H9 (cell line): ENCODE measurements around the gene C1orf21. TPM values are rescaled to one million over a fixed set of nuclear protein-coding genes. Genes with fewer than 3 reads are reported as not detected.
A peak's percentile ranks its signal among the peaks of the same experiment; 100 is the strongest.

Experiments
- DNase-seq: peaks from one replicate; pipeline ENCODE4 v3.0.0-alpha.2; 2017
- H2AFZ ChIP-seq: one replicate; pipeline ENCODE4 v1.6.1; 2013; ENCODE audit warnings: mild to moderate bottlenecking, low read length, control low read depth, moderate library complexity
- H2AK5ac ChIP-seq: 2 replicates; pipeline ENCODE4 v1.6.1; 2013; ENCODE audit warnings: low read length, control low read depth, mixed read lengths; ENCODE audit not compliant: insufficient read length
- H2BK120ac ChIP-seq: one replicate; pipeline ENCODE4 v1.6.1; 2013; ENCODE audit warnings: low read depth, mild to moderate bottlenecking, low read length, control low read depth, inconsistent platforms; ENCODE audit not compliant: poor library complexity, severe bottlenecking
- H2BK12ac ChIP-seq: 2 replicates; pipeline ENCODE4 v1.6.1; 2013; ENCODE audit warnings: low read length, control low read depth, mixed read lengths, low read depth; ENCODE audit not compliant: insufficient read length
- H2BK15ac ChIP-seq: 2 replicates; pipeline ENCODE4 v1.6.1; 2013; ENCODE audit warnings: low read depth, low read length, control low read depth
- H2BK20ac ChIP-seq: one replicate; pipeline ENCODE4 v1.6.1; 2013; ENCODE audit warnings: low read depth, mild to moderate bottlenecking, low read length, control low read depth, inconsistent platforms; ENCODE audit not compliant: poor library complexity, severe bottlenecking
- H2BK5ac ChIP-seq: 2 replicates; pipeline ENCODE4 v1.6.1; 2013; ENCODE audit warnings: low read length, control low read depth, mixed read lengths; ENCODE audit not compliant: insufficient read length
- H3K14ac ChIP-seq: 2 replicates; pipeline ENCODE4 v1.6.1; 2013; ENCODE audit warnings: low read length, control low read depth; ENCODE audit not compliant: insufficient read depth
- H3K18ac ChIP-seq: 2 replicates; pipeline ENCODE4 v1.6.1; 2013; ENCODE audit warnings: low read depth, mild to moderate bottlenecking, mixed read lengths, low read length, control low read depth; ENCODE audit not compliant: insufficient read length
- H3K23ac ChIP-seq: 2 replicates; pipeline ENCODE4 v1.6.1; 2013; ENCODE audit warnings: low read length, control low read depth, mixed read lengths, low read depth; ENCODE audit not compliant: insufficient read length
- H3K23me2 ChIP-seq: 2 replicates; pipeline ENCODE4 v1.6.1; 2013; ENCODE audit warnings: low read depth, mild to moderate bottlenecking, mixed read lengths, low read length, control low read depth; ENCODE audit not compliant: insufficient read length, poor library complexity, severe bottlenecking
- H3K27ac ChIP-seq: 2 replicates; pipeline ENCODE4 v1.5.1; 2013; ENCODE audit warnings: low read length, control low read depth, mixed read lengths, low read depth; ENCODE audit not compliant: insufficient read length
- H3K27me3 ChIP-seq: 2 replicates; pipeline ENCODE4 v1.6.1; 2013; ENCODE audit warnings: low read length, control low read depth, inconsistent platforms; ENCODE audit not compliant: insufficient read depth
- H3K4ac ChIP-seq: 2 replicates; pipeline ENCODE4 v1.6.1; 2013; ENCODE audit warnings: low read depth, mild to moderate bottlenecking, control low read depth, inconsistent platforms, low read length, moderate library complexity
- H3K4me1 ChIP-seq: 2 replicates; pipeline ENCODE4 v1.6.1; 2013; ENCODE audit warnings: low read length, control low read depth, inconsistent platforms; ENCODE audit not compliant: insufficient read depth
- H3K4me2 ChIP-seq: 2 replicates; pipeline ENCODE4 v1.6.1; 2013; ENCODE audit warnings: low read length, control low read depth, mixed read lengths; ENCODE audit not compliant: insufficient read length, insufficient read depth
- H3K56ac ChIP-seq: 2 replicates; pipeline ENCODE4 v1.6.1; 2013; ENCODE audit warnings: low read depth, mild to moderate bottlenecking, mixed read lengths, low read length, control low read depth; ENCODE audit not compliant: insufficient read length
- H3K79me1 ChIP-seq: 2 replicates; pipeline ENCODE4 v1.6.1; 2013; ENCODE audit warnings: low read depth, mild to moderate bottlenecking, moderate library complexity, low read length, control low read depth, inconsistent platforms; ENCODE audit not compliant: insufficient read depth, poor library complexity, severe bottlenecking
- H3K79me2 ChIP-seq: 2 replicates; pipeline ENCODE4 v1.6.1; 2013; ENCODE audit warnings: low read length, control low read depth, inconsistent platforms; ENCODE audit not compliant: insufficient read depth
- H3K9ac ChIP-seq: 2 replicates; pipeline ENCODE4 v1.6.1; 2013; ENCODE audit warnings: low read length, control low read depth, mixed read lengths; ENCODE audit not compliant: insufficient read length; ENCODE audit errors: extremely low read depth
- H3K9me3 ChIP-seq: one replicate; pipeline ENCODE4 v1.6.1; 2013; ENCODE audit warnings: low read depth, low read length, inconsistent platforms; ENCODE audit not compliant: control insufficient read depth
- H3T11ph ChIP-seq: one replicate; pipeline ENCODE4 v1.6.1; 2013; ENCODE audit warnings: mild to moderate bottlenecking, low read length, control low read depth, inconsistent platforms
- H4K20me1 ChIP-seq: one replicate; pipeline ENCODE4 v1.6.1; 2013; ENCODE audit not compliant: control insufficient read depth, insufficient read length, insufficient read depth
- H4K5ac ChIP-seq: 2 replicates; pipeline ENCODE4 v1.6.1; 2013; ENCODE audit warnings: low read depth, mild to moderate bottlenecking, mixed read lengths, low read length, control low read depth; ENCODE audit not compliant: insufficient read length
- H4K8ac ChIP-seq: replicated peaks from 2 replicates; pipeline ENCODE4 v1.6.1; 2013; ENCODE audit warnings: low read length, control low read depth, mixed read lengths, low read depth; ENCODE audit not compliant: insufficient read length
- H4K91ac ChIP-seq: 2 replicates; pipeline ENCODE4 v1.6.1; 2013; ENCODE audit warnings: low read depth, mild to moderate bottlenecking, moderate library complexity, mixed read lengths, low read length, control low read depth; ENCODE audit not compliant: insufficient read length
- H3K27ac Mint-ChIP-seq, 3 experiments: 2 replicates in 2 of 3; 3 replicates in 1 of 3; pipeline ENCODE4 v1.8.0; 2020 to 2021; ENCODE audit warnings: mixed read lengths in 3 of 3, mild to moderate bottlenecking in 1 of 3, moderate library complexity in 1 of 3
- H3K27me3 Mint-ChIP-seq: 2 replicates; pipeline ENCODE4 v1.8.0; 2021; ENCODE audit warnings: low read depth, mild to moderate bottlenecking, moderate library complexity, mixed read lengths
- H3K36me3 Mint-ChIP-seq, 3 experiments: 2 replicates in 2 of 3; 3 replicates in 1 of 3; pipeline ENCODE4 v1.8.0; 2020 to 2021; ENCODE audit warnings: low read depth in 3 of 3, mixed read lengths in 3 of 3; ENCODE audit not compliant: insufficient read depth in 1 of 3
- H3K4me1 Mint-ChIP-seq, 2 experiments: 2 replicates each; pipeline ENCODE4 v1.8.0; 2020; ENCODE audit warnings: mixed read lengths in 2 of 2
- H3K4me3 Mint-ChIP-seq, 2 experiments: 2 replicates in 1 of 2; 3 replicates in 1 of 2; pipeline ENCODE4 v1.8.0; 2020 to 2021; ENCODE audit warnings: mild to moderate bottlenecking in 2 of 2, mixed read lengths in 2 of 2, moderate library complexity in 1 of 2
- H3K9me3 Mint-ChIP-seq, 2 experiments: 2 replicates in 1 of 2; 3 replicates in 1 of 2; pipeline ENCODE4 v1.8.0; 2020; ENCODE audit warnings: mild to moderate bottlenecking in 2 of 2, mixed read lengths in 2 of 2, moderate library complexity in 1 of 2
- WGBS: extraction: QIAGEN DNeasy Blood & Tissue Kit; methylation state at CpG from one replicate; pipeline ENCODE4 v1.1.7; 2013; ENCODE audit warnings: missing lambda C conversion rate, low lambda C conversion rate, mixed read lengths; ENCODE audit not compliant: insufficient read length; ENCODE audit errors: extremely low coverage; 5-methylcytosine and 5-hydroxymethylcytosine counted together
- total RNA-seq: library from RNA; stranded (reverse); gene quantifications from 2 replicates; pipeline ENCODE4 v1.2.1, GENCODE V29; 2021
- TF ChIP-seq, protein P1 (sequence below): fragments of 200-600 bp; sonication (generic); conservative IDR thresholded peaks from 3 replicates; pipeline ENCODE4 v1.8.0; 2021; ENCODE audit warnings: antibody characterized with exemption, mild to moderate bottlenecking

The C1orf21 gene
- total RNA-seq, 1 experiment from 2014 or later: 36.0 TPM

DNA sequence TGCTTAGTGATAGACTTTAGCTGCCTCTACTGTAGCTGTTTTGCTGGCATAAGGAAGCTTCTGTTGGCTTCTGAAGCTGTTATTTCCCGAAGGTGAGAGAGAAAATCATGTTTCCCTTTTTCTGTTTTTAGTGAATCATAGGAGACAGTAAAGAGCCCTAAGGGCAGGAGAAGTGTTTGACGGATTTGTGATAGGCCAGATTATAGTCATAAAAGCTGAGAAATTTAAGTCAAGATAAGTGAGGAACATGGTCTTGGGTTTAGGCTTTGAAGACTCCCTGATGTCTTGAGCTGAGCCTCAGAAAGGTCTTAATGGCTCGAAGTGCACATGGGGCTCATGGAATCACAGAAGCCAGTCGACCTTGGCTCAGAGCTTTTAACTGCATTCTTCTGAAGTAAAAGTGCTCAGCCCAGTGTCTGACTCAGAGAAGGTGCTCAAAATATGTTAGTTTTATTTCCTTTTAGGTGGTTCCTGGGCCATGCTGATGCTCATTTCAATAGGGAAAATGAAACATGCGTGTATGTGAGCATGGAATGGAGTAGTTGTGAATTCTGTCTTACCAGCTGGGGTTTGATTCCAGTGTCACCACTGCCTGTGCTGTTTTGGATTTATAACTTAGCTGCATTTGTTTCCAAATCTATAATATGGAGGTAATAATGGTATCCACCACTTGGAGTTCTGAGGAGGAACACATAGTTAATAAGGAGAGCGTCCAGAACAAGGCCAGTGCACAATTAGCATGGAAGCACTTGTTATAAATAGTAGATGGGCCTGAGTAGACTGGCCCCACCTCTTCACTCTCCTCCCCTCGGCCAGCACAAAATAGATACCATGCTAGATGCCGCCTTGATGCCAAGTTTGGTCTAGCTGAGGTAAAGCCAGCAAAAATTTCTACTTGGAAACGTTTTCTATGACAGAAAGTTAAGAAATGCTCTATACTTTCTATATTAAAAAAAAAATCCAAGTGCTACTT, 99.2 kb downstream of the C1orf21 start:
- no peak overlapping the region for H2BK5ac ChIP-seq
- no peaks in the 10 kb centered on the region for H3K79me2 ChIP-seq
- H2BK20ac ChIP-seq: no peak overlapping the region
- H3K27ac ChIP-seq: no peak overlapping the region
- no peaks in the 10 kb centered on the region for H3K27me3 Mint-ChIP-seq
- H3K79me1 ChIP-seq: no peaks in the 10 kb centered on the region
- no peak overlapping the region for H3K56ac ChIP-seq
- no peak overlapping the region for H4K8ac ChIP-seq
- H3K36me3 Mint-ChIP-seq: peaks cover 3 to 21% (median 4%) of the 10 kb centered on the region in 3 experiments; a peak in 5 of 7 replicates
- H3K4me3 Mint-ChIP-seq: no peak overlapping the region
- H3K4me1 Mint-ChIP-seq: peaks cover 59 to 80% of the 10 kb centered on the region in 2 experiments
- no peaks in the 10 kb centered on the region for H3K9me3 Mint-ChIP-seq
- no peaks in the 10 kb centered on the region for H3K9me3 ChIP-seq
- no peak overlapping the region for H3T11ph ChIP-seq
- H3K27ac Mint-ChIP-seq: peak overlapping the region; percentile 57 to 93 (median 79); a peak in 5 of 7 replicates
- H2BK12ac ChIP-seq: no peak overlapping the region
- H2BK120ac ChIP-seq: no peak overlapping the region
- H3K18ac ChIP-seq: no peak overlapping the region
- no peak overlapping the region for H3K4ac ChIP-seq
- no peak overlapping the region for H3K4me2 ChIP-seq
- TF ChIP-seq, protein P1, sequence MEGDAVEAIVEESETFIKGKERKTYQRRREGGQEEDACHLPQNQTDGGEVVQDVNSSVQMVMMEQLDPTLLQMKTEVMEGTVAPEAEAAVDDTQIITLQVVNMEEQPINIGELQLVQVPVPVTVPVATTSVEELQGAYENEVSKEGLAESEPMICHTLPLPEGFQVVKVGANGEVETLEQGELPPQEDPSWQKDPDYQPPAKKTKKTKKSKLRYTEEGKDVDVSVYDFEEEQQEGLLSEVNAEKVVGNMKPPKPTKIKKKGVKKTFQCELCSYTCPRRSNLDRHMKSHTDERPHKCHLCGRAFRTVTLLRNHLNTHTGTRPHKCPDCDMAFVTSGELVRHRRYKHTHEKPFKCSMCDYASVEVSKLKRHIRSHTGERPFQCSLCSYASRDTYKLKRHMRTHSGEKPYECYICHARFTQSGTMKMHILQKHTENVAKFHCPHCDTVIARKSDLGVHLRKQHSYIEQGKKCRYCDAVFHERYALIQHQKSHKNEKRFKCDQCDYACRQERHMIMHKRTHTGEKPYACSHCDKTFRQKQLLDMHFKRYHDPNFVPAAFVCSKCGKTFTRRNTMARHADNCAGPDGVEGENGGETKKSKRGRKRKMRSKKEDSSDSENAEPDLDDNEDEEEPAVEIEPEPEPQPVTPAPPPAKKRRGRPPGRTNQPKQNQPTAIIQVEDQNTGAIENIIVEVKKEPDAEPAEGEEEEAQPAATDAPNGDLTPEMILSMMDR: no peak
- no peaks in the 10 kb centered on the region for H3K23me2 ChIP-seq
- no CpG with 5 or more reads among the region's 9 CpGs for WGBS
- no peak overlapping the region for H3K9ac ChIP-seq
- no peak overlapping the region for H2BK15ac ChIP-seq
- H3K4me1 ChIP-seq: peaks cover 11% of the 10 kb centered on the region
- H4K91ac ChIP-seq: no peak overlapping the region
- no peak overlapping the region for H3K23ac ChIP-seq
- H3K27me3 ChIP-seq: no peaks in the 10 kb centered on the region
- no peak overlapping the region for H2AK5ac ChIP-seq
- no peak overlapping the region for H3K14ac ChIP-seq
- no peaks in the 10 kb centered on the region for H4K20me1 ChIP-seq
- no peak overlapping the region for H4K5ac ChIP-seq
- DNase-seq: no peak
- no peak overlapping the region for H2AFZ ChIP-seq
